ENCODE measurements around the gene LIN7A. TPM values are rescaled to one million over a fixed set of nuclear protein-coding genes. Genes with fewer than 3 reads are reported as not detected.

LIN7A gene
- total and polyA plus RNA-seq, 2 of the 4 experiments (the other 2 are of a cell fraction): 10.8 to 24.7 TPM

- dilution Hi-C loops (cut with HindIII; ENCODE audit: low sequenced_read_pairs, unreplicated experiment): no loop called here
- Histone ChIP-seq H3K79me1 (ENCODE audit: low read depth in 1 of 2, low read length in 2 of 2) (no peaks in the 10 kb centered on the region), H3K9ac (ENCODE audit: low read depth, low read length) (no peak overlapping the region), H3K27ac (ENCODE audit: insufficient read depth, low read length) (no peak overlapping the region), H4K8ac (ENCODE audit: low read depth in 2 of 2, low read length in 2 of 2) (no peak overlapping the region), H3K36me3 (ENCODE audit: control insufficient read depth, insufficient read depth, low read length) (no peaks in the 10 kb centered on the region), H2AK9ac (replicated peaks; ENCODE audit: low read depth, low read length, poor library complexity) (no peak overlapping the region), H3K4me3 (ENCODE audit: insufficient read depth, low read depth, low read length) (no peak overlapping the region), H3K23ac (ENCODE audit: low read depth, low read length) (no peak overlapping the region), H4K20me1 (ENCODE audit: insufficient read depth, low read length) (no peaks in the 10 kb centered on the region), H2BK20ac (ENCODE audit: low read depth, low read length) (no peak overlapping the region), H4K5ac (ENCODE audit: low read depth, low read length) (no peak overlapping the region), H3K9me1 (ENCODE audit: insufficient read depth, low read length) (peaks cover 2% of the 10 kb centered on the region; the same call in 1 of the 2 replicates), H3K18ac (ENCODE audit: low read depth, low read length) (no peak overlapping the region), H2AK5ac (ENCODE audit: low read depth, low read length) (no peak overlapping the region), H3K4me1 (ENCODE audit: control insufficient read depth, insufficient read depth, low read length) (no peaks in the 10 kb centered on the region), H3K9me3 (ENCODE audit: control insufficient read depth, insufficient read depth, low read length) (no peaks in the 10 kb centered on the region), H3K56ac (ENCODE audit: extremely low read depth, insufficient read depth, low read length) (no peak overlapping the region), H2AFZ (replicated peaks; ENCODE audit: low read length, poor library complexity) (no peak overlapping the region), H2BK120ac (ENCODE audit: low read depth, low read length) (no peak overlapping the region), H2BK15ac (ENCODE audit: low read depth, low read length) (no peak overlapping the region), H4K91ac (ENCODE audit: insufficient read depth, low read depth, low read length) (no peak overlapping the region), H3K14ac (replicated peaks; ENCODE audit: low read depth, low read length) (no peak overlapping the region), H3K4ac (ENCODE audit: low read depth, low read length) (no peak overlapping the region), H3K27me3 (ENCODE audit: control insufficient read depth, insufficient read depth, low read length) (no peaks in the 10 kb centered on the region), H3K4me2 (ENCODE audit: low read depth, low read length) (no peak overlapping the region), H2BK5ac (ENCODE audit: low read depth, low read length, poor library complexity, severe bottlenecking) (no peak overlapping the region)
- no peak for DNase-seq
- no peak for TF ChIP-seq POLR2A (IDR thresholded peaks at IDR 0.05; ENCODE audit: low read depth, low read length)
- TF ChIP-seq RAD21 (IDR thresholded peaks at IDR 0.05; ENCODE audit: low read length): no peak
- TF ChIP-seq NFE2L2 (IDR thresholded peaks at IDR 0.05; ENCODE audit: low read depth, low read length): no peak
- no peak for TF ChIP-seq CTCF (conservative IDR thresholded peaks at IDR 0.05; ENCODE audit: low read depth, low read length)
- no peak for TF ChIP-seq ELK1 (IDR thresholded peaks at IDR 0.05; ENCODE audit: borderline replicate concordance, low read depth, low read length)
- TF ChIP-seq FOS (IDR thresholded peaks at IDR 0.05; ENCODE audit: low read depth, low read length): no peak
- no peak for TF ChIP-seq RCOR1 (IDR thresholded peaks at IDR 0.05; ENCODE audit: insufficient replicate concordance, low read length)
- no peak for TF ChIP-seq BHLHE40 (IDR thresholded peaks at IDR 0.05; ENCODE audit: low read depth, low read length)
- no peak for TF ChIP-seq MAFK (IDR thresholded peaks at IDR 0.05; ENCODE audit: low read depth, low read length)
- no peak for TF ChIP-seq CEBPB (IDR thresholded peaks at IDR 0.05; ENCODE audit: low read depth, low read length)
- TF ChIP-seq USF2 (IDR thresholded peaks at IDR 0.05; ENCODE audit: low read depth, low read length): no peak
- TF ChIP-seq CHD1 (IDR thresholded peaks at IDR 0.05; ENCODE audit: low read depth, low read length): no peak
- TF ChIP-seq RFX5 (IDR thresholded peaks at IDR 0.05; ENCODE audit: low read depth, low read length): no peak
- TF ChIP-seq SMC3 (IDR thresholded peaks at IDR 0.05; ENCODE audit: low read depth, low read length): no peak
- no peak for TF ChIP-seq MAZ (IDR thresholded peaks at IDR 0.05; ENCODE audit: borderline replicate concordance, low read depth, low read length)
- no peak for TF ChIP-seq MXI1 (IDR thresholded peaks at IDR 0.05; ENCODE audit: borderline replicate concordance, low read depth, low read length)
- BruUV-seq (replicated peaks): no TSS peak
- WGBS, 2 experiments (ENCODE audit: extremely low coverage in 2 of 2, insufficient read length in 1 of 2): 50% methylated on average over 1 of the region's 5 CpGs; no CpG with 5 or more reads in 1 of the 2 experiments
- ChIA-PET CTCF (no interaction called here), POLR2A (ENCODE audit: unreplicated experiment) (no interaction called here)
- no peak for ATAC-seq (ENCODE audit: low read depth)
- intact Hi-C loops (cut with micrococcal nuclease): no loop called here
- in situ Hi-C loops (cut with MboI; ENCODE audit: low sequenced_read_pairs): no loop called here
Measured at GRCh38 chr12:80954857-80955520, 17.3 kb upstream of the LIN7A start.

Data from IMR-90 (cell line).